CD1c-positive myeloid dendritic cell (primary cell): ENCODE measurements around the gene CLK2.
"Not testable (repeated sequence)": the region's sequence is repeated elsewhere in the genome, so short reads cannot be mapped to it uniquely, and the experiment has no call there.

Source experiments
- DNase-seq: peaks from one replicate; pipeline ENCODE4 v3.0.0-alpha.2; 2016; ENCODE audit errors: extremely low spot score

Gene CLK2

DNA sequence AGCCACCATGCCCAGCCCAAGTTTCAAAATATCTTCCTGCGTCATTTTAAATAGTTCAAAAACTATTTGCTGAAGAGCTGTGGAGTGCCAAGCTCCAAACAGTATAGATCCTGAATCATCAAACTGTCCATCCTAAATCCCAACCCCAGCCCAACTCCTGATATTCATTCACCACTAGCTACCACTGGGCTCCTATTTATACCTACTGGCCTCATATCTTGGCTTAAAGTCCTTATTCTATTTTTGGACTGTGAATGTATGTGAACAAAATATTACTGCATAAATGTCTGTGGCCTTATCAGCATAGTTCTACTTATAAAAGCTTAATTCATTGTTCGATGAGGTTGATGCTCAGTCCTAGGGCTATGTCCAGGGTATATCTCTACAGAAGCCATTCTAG lies 5.9 kb downstream of the CLK2 start:
- DNase-seq, result no peak

DNA sequence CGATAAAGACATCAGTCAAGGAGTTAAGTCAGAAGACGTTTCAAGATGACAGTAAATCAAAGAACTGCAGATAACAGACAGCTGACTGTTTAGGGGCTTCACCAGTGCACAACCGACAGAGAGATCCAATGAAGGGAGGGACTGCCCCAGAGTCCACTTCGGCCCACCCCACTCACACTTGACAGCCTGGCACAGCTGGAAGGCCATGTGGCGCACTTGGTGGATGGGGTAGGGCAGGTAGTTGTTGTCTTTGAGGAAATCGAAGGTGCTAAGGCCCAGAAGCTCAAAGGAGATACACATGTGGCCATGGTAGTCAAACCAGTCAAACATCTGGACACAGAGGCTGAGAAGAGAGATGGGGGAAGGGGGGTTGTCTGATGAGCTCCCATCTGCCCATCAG lies 6.8 kb downstream of the CLK2 start:
- no peak for DNase-seq

DNA sequence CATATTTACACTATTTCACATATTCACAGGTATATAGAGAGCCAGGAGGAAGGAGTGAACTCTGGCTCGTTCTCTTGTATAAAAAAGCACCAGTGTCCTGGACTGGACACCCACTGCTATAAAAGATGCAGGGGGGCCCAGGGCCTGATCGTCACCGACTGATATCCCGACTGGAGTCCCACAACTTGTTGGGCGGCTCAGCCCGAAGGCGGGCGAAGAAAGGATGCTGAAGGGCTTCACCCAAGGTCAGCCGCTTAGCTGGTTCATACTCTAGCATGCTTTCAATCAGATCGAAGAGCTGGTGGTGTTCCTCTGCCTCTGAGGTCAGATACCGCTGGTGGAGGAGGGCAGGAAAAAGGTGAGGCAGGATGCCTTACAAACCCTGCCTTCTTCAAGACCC lies 10.2 kb downstream of the CLK2 start:
- no peak for DNase-seq

- peak; percentile 97 for DNase-seq
Observed at GRCh38 chr1:155261852-155262673, 11.2 kb downstream of the CLK2 start, which contains the start of gene SCAMP3. TSS of gene SCAMP3 (minus strand) at chr1:155262360. CDS start at chr1:155262151, 209 bp downstream.

DNA sequence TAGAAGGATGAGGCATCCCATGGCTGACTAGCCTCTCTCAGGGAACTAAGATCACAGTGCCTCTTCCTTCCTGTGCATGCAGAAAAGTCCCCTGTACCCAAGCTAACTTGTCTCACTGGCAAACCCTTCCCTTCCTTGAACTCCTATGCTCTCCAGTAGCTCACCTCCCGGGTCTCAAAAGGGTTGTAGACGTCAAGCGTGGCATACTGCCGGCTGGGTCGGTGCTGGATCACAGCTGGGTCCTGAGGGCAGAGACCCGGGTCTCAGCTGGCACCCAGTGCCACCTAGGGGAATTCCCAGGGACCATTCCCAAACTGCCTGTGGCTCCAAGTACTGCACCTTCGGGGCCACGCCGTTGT lies 11.8 kb downstream of the CLK2 start:
- DNase-seq, result no peak

- DNase-seq, result no peak
Observed at GRCh38 chr1:155260276-155260675, 13.0 kb downstream of the CLK2 start.

DNA sequence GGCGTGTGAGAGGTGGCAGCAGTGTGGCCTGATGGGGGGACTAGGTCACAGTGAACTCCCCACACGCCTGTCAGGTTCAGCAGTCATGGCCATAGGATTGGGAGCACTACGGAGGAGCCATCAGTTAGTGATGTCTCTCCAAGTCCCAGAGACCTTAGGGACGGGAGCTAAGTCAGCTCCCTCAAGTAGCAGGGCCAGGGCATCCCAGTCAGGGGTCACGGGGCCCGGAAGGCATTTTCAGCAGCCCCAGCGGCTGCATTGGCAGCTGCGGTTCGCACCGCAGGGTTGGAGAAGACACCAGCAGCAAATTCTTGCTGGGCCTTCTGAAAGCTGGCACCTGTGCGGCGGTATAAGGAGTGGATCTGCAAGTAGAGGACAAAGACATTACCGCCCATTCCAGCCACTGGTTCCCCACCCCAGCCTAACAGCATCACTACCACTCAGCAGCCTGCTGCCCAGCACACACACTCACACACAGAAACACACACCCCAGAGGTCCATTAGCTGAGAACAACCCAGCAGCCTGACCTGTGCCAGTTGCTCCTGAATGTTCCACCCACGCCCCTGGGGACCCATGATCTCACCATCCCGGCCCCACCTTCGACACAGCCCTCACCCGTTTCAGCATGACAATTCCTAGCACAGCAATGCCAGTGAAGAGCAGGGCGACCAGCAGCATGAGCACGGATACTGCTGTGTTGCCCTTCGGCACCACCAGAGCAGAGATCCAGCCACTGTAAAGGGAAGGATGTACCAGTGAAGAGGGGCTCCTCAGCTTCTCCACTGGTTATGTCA lies 17.0 kb downstream of the CLK2 start:
- DNase-seq, result no peak

GRCh38 chr1:155255243-155256007 lies 17.9 kb downstream of the CLK2 start, which contains the start of gene ENTREP3:
TSS of gene ENTREP3 (minus strand) at chr1:155255483. CDS start at chr1:155254877, 606 bp downstream.
- peak; percentile 74 for DNase-seq

GRCh38 chr1:155254714-155255242 lies 18.5 kb downstream of the CLK2 start:
- no peak for DNase-seq

- no peak for DNase-seq
Observed at GRCh38 chr1:155254228-155254713, 19.0 kb downstream of the CLK2 start.

DNA sequence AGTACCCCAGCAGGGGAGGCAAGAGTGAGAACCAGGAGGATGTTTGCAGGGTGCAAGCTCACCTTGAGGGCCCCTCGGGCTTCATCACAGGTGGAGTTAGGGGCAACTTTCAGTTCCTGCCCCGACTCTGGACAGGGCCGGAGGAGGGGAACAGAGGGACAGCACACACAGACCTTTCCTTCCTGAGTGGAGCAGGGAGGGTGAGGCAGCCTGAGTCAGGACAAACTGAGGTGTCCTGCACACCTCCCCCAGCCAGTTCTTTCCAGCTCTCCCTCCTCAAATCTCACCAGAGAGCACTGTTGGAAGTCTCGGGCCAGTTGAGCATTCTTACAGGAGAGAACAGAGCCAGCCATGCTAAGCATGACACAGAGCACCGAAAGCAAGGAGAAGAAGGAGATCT lies 19.5 kb downstream of the CLK2 start:
- DNase-seq, result no peak

DNA sequence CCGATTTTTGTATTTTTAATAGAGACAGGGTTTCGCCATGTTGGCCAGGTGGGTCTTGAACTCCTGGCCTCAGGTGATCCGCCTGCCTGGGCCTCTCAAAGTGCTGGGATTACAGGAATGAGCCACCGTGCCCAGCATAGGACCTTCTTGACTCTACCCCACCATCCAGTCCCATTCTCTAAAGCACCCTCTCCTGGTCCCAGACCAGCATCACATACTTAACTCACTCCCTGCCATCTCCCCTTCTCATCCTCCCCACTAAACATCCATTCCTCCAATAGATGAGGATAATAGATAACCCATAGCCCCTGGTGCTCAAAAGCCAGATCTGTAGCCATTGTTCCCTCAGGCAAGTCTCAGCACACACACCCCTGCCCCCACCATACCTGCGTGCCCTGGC lies 20.1 kb downstream of the CLK2 start:
- DNase-seq, result no peak

- no peak for DNase-seq
Observed at GRCh38 chr1:155251566-155251965, 21.7 kb downstream of the CLK2 start.

DNA sequence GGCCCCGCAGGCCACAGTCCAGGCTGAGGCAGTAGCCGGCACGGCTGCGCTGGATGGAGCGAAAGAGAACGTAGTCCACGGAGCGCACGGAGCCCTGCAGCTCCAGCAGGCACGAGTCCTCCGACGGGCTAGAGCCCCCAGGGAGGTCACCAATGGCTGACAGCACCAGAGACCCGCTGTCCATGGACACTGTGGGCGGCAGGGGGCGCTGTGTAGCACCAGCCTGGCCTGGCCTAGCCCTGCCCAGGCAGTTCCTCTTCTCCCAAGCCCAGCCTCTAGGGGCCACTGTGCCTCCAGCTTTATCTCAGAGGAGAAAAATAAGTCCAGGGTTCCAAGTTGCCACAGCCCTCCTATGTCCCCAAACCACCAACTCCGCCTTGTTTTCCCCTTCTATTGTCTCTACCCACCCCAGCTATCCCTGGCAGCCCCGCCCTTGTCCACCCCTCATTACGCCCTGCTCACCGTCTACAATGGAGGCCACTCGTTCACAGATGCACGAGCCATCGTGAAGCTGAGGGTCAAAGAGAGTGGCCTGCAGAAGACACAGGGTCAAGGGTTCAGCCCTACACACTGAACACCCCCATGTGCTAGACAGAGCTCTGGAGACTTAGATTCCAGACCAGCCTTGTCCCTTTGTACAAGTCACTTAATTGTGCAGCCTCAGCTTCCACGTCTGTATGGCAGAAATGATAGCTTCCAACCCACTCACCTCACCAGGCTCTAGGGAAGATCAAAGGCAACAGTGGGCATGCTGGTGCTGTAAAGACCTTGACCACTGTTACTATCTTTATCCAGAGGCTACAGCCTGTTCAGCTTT lies 22.5 kb downstream of the CLK2 start:
- DNase-seq, result peak; percentile 97

DNA sequence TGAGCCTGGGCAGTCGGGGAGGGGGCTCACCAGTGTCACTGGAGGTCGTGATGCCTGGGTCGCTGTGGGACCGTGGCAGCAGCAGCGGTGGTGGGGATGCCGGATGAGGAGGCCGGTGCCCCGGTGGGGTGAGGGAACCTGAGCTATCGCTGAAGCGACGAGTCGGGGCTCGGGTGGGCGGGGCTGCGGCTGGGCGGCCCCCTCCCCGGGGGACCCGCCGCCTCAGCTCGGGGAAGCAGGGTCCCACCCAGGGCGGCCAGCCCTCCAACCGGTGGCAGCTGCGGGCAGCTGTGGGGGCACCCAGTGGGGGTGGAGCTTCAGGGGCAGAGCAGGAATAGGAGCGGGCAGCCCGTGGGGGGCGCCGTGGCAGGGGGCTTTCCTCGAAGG lies 23.1 kb downstream of the CLK2 start:
- DNase-seq, result no peak

DNA sequence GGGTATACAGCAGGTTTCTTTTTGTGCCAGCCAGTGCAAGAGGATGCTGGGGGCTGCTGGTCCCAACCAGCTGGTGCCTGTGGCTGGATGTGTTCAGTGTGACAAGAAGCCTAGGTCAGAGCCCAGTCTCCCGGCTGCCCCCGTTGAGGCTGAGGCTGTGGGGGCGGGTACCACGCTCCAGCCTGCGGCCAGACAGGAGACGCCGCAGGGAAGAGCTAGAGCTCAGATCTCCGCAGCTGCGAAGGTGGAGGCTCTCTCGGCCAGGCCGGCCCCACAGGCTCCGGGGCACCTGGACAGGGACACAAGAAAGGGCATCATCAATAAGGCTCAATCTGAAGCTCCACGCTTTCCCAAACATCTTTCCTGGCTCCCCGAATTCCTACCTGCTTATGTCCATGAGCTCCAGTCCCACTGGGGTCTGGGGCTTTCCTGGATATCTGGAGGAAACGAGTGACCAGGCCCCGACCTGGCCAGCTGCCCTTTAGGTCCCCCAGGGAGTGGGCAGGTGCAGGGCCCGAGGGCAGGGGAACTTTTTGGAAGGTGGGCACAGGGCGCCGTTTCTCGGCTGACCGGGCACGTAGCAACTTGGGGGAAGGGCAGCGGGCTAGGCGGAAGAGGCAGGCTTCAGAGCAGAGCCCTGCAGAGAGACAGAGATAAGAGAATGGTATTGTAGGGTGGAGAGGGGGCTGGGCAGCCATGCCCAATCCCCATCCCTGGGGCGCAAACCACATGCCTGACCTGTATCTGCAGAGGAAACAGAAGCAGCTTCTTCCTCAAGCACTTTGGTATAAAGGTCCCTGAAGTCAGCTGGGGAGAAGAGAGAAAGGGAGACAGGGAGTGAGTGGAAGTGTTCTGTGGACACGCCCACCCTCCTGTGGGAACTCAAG lies 25.4 kb downstream of the CLK2 start:
- DNase-seq, result no peak

- DNase-seq, result not testable (repeated sequence)
Observed at GRCh38 chr1:155246796-155247195, 26.5 kb downstream of the CLK2 start.

GRCh38 chr1:155245163-155245524 lies 28.2 kb downstream of the CLK2 start:
- DNase-seq, result no peak

- DNase-seq, result peak; percentile 94
Observed at GRCh38 chr1:155244368-155245162, 28.7 kb downstream of the CLK2 start.
